IMR-90 (cell line): Measurements from ENCODE around the gene COX19. TPM values are rescaled to one million over a fixed set of nuclear protein-coding genes. Genes with fewer than 3 reads are reported as not detected.

ENCODE experiments used
- ATAC-seq: fragments of 200-7000 bp; cut with Tn5 transposase; 2 replicates; pipeline ENCODE4 v1.9.1; 2020; ENCODE audit warnings: low read depth, mild to moderate bottlenecking, moderate library complexity
- BruUV-seq: library from RNA; stranded (reverse); fragments of 400-500 nt; replicated peaks from 2 replicates; lab custom pipeline; 2021; lab: Mats Ljungman, UMichigan
- CTCF ChIA-PET: fragments of 300-600 bp; formaldehyde crosslinking; extraction: SDS; loops from one replicate; lab custom pipeline; 2021; ENCODE audit warnings: antibody characterized with exemption; lab: Yijun Ruan, JAX
- POLR2A ChIA-PET: fragments of 300-600 bp; sonication (Branson Sonifier 250); formaldehyde crosslinking; loops from one replicate; lab custom pipeline; 2022; ENCODE audit warnings: antibody characterized with exemption; ENCODE audit not compliant: unreplicated experiment; lab: Charles Lee
- DNase-seq: peaks from one replicate; pipeline ENCODE4 v3.0.0; 2013
- H2AFZ ChIP-seq: replicated peaks from 2 replicates; pipeline ENCODE3; 2013; ENCODE audit warnings: low read length, mild to moderate bottlenecking; ENCODE audit not compliant: poor library complexity
- H2AK5ac ChIP-seq: 2 replicates; pipeline ENCODE4 v1.6.1; 2013; ENCODE audit warnings: low read depth, low read length, inconsistent platforms
- H2AK9ac ChIP-seq: replicated peaks from 2 replicates; pipeline ENCODE3; 2013; ENCODE audit warnings: mild to moderate bottlenecking, low read depth, low read length, moderate library complexity; ENCODE audit not compliant: poor library complexity
- H2BK120ac ChIP-seq: 2 replicates; pipeline ENCODE4 v1.6.1; 2013; ENCODE audit warnings: low read depth, low read length, inconsistent platforms
- H2BK15ac ChIP-seq: 3 replicates; pipeline ENCODE4 v1.6.1; 2013; ENCODE audit warnings: low read depth, low read length, inconsistent platforms
- H2BK20ac ChIP-seq: 2 replicates; pipeline ENCODE4 v1.6.1; 2013; ENCODE audit warnings: low read depth, mild to moderate bottlenecking, inconsistent platforms, low read length, moderate library complexity
- H2BK5ac ChIP-seq: 2 replicates; pipeline ENCODE4 v1.6.1; 2013; ENCODE audit warnings: mild to moderate bottlenecking, low read depth, low read length, inconsistent platforms; ENCODE audit not compliant: poor library complexity, severe bottlenecking
- H3K14ac ChIP-seq: replicated peaks from 2 replicates; pipeline ENCODE4 v1.6.1; 2013; ENCODE audit warnings: low read depth, low read length, inconsistent platforms
- H3K18ac ChIP-seq: 2 replicates; pipeline ENCODE4 v1.6.1; 2013; ENCODE audit warnings: low read depth, low read length, control low read depth
- H3K23ac ChIP-seq: 2 replicates; pipeline ENCODE4 v1.6.1; 2013; ENCODE audit warnings: low read depth, low read length, inconsistent platforms
- H3K27ac ChIP-seq: 2 replicates; pipeline ENCODE4 v1.5.1; 2013; ENCODE audit warnings: mild to moderate bottlenecking, control low read depth, low read length; ENCODE audit not compliant: insufficient read depth
- H3K27me3 ChIP-seq: 2 replicates; pipeline ENCODE4 v1.6.1; 2013; ENCODE audit warnings: low read length; ENCODE audit not compliant: control insufficient read depth, insufficient read depth
- H3K36me3 ChIP-seq: 2 replicates; pipeline ENCODE4 v1.6.1; 2013; ENCODE audit warnings: low read length, mixed read lengths; ENCODE audit not compliant: control insufficient read depth, insufficient read depth
- H3K4ac ChIP-seq: 2 replicates; pipeline ENCODE4 v1.6.1; 2013; ENCODE audit warnings: low read depth, low read length, inconsistent platforms
- H3K4me1 ChIP-seq: 2 replicates; pipeline ENCODE4 v1.6.1; 2013; ENCODE audit warnings: low read length, mixed read lengths; ENCODE audit not compliant: control insufficient read depth, insufficient read depth
- H3K4me2 ChIP-seq: 2 replicates; pipeline ENCODE4 v1.6.1; 2013; ENCODE audit warnings: low read depth, mild to moderate bottlenecking, control low read depth, low read length, moderate library complexity
- H3K4me3 ChIP-seq: 2 replicates; pipeline ENCODE4 v1.5.1; 2013; ENCODE audit warnings: low read depth, mild to moderate bottlenecking, control low read depth, low read length, moderate library complexity; ENCODE audit not compliant: insufficient read depth
- H3K56ac ChIP-seq: 2 replicates; pipeline ENCODE4 v1.6.1; 2013; ENCODE audit warnings: low read length, inconsistent platforms; ENCODE audit not compliant: insufficient read depth; ENCODE audit errors: extremely low read depth
- H3K79me1 ChIP-seq, 2 experiments: 2 replicates each; pipeline ENCODE4 v1.6.1; 2013; ENCODE audit warnings: low read length in 2 of 2, inconsistent platforms in 1 of 2, low read depth in 1 of 2
- H3K9ac ChIP-seq: 2 replicates; pipeline ENCODE4 v1.6.1; 2013; ENCODE audit warnings: low read depth, low read length, control low read depth
- H3K9me1 ChIP-seq: 2 replicates; pipeline ENCODE4 v1.6.1; 2013; ENCODE audit warnings: low read length, inconsistent platforms; ENCODE audit not compliant: insufficient read depth
- H3K9me3 ChIP-seq: 2 replicates; pipeline ENCODE4 v1.6.1; 2013; ENCODE audit warnings: low read length; ENCODE audit not compliant: control insufficient read depth, insufficient read depth
- H4K20me1 ChIP-seq: 2 replicates; pipeline ENCODE4 v1.6.1; 2013; ENCODE audit warnings: low read length, inconsistent platforms; ENCODE audit not compliant: insufficient read depth
- H4K5ac ChIP-seq: 2 replicates; pipeline ENCODE4 v1.6.1; 2013; ENCODE audit warnings: mild to moderate bottlenecking, low read depth, low read length, control low read depth
- H4K8ac ChIP-seq, 2 experiments: 2 replicates each; pipeline ENCODE4 v1.6.1; 2013; ENCODE audit warnings: low read depth in 2 of 2, low read length in 2 of 2, control low read depth in 1 of 2, inconsistent platforms in 1 of 2
- H4K91ac ChIP-seq: 2 replicates; pipeline ENCODE4 v1.6.1; 2013; ENCODE audit warnings: low read depth, low read length, inconsistent platforms; ENCODE audit not compliant: insufficient read depth
- BHLHE40 ChIP-seq: fragments of 150-350 bp; IDR thresholded peaks from 2 replicates; pipeline ENCODE4 v1.6.1; 2016; ENCODE audit warnings: mild to moderate bottlenecking, low read depth, low read length
- FOS ChIP-seq: fragments of 150-350 bp; IDR thresholded peaks from 2 replicates; pipeline ENCODE4 v1.6.1; 2016; ENCODE audit warnings: low read depth, low read length
- MAZ ChIP-seq: IDR thresholded peaks from 2 replicates; pipeline ENCODE4 v1.6.1; 2012; ENCODE audit warnings: low read depth, mild to moderate bottlenecking, low read length, improper control_type of control experiment, moderate library complexity, borderline replicate concordance
- MXI1 ChIP-seq: IDR thresholded peaks from 2 replicates; pipeline ENCODE4 v1.6.1; 2012; ENCODE audit warnings: low read depth, mild to moderate bottlenecking, low read length, moderate library complexity, borderline replicate concordance
- USF2 ChIP-seq: fragments of 150-350 bp; IDR thresholded peaks from 2 replicates; pipeline ENCODE4 v1.6.1; 2017; ENCODE audit warnings: mild to moderate bottlenecking, antibody characterized with exemption, low read length, low read depth
- WGBS, 2 experiments: methylation state at CpG; one replicate each; pipeline versions ENCODE4 v1.1.5 to v1.1.7; 2013; ENCODE audit warnings: missing lambda C conversion rate in 2 of 2; ENCODE audit not compliant: insufficient read length in 1 of 2; ENCODE audit errors: extremely low coverage in 2 of 2; 5-methylcytosine and 5-hydroxymethylcytosine counted together
- dilution Hi-C: fragments of 300-500 bp; cut with HindIII; formaldehyde crosslinking; loops from one replicate; pipeline ENCODE4 v1.14.3; 2018; ENCODE audit warnings: low sequenced_read_pairs; ENCODE audit not compliant: unreplicated experiment
- in situ Hi-C: fragments of 300-500 bp; cut with MboI; formaldehyde crosslinking; loops from 3 replicates; pipeline ENCODE4 v1.14.3; 2019; ENCODE audit warnings: low sequenced_read_pairs, inconsistent platforms, mixed read lengths
- intact Hi-C: fragments of 100-400 bp; cut with micrococcal nuclease; formaldehyde crosslinking; loops from 2 replicates; pipeline ENCODE4 v1.10.0; 2022
- polyA plus RNA-seq, 3 experiments: library from polyadenylated mRNA; depleted of rRNA; stranded (reverse); fragments of >200 nt; gene quantifications; 2 replicates each; pipeline ENCODE4 v1.2.3, GENCODE V29; 2012; ENCODE audit warnings: low replicate concordance in 1 of 3
- total RNA-seq: library from RNA; depleted of rRNA; stranded (reverse); fragments of >200 nt; gene quantifications from 2 replicates; pipeline ENCODE4 v1.2.3, GENCODE V29; 2012

Gene COX19
- total and polyA plus RNA-seq, 2 of the 4 experiments (the other 2 are of a cell fraction): 3.9 to 7.3 TPM

GRCh38 chr7:1009747-1010146 lies 34.4 kb upstream of the COX19 start:
- Histone ChIP-seq H3K79me1 (peaks cover 0 to 34% of the 10 kb centered on the region in 2 experiments; a peak in 3 of 4 replicates), H2AK9ac (no peak overlapping the region), H3K27me3 (no peaks in the 10 kb centered on the region), H2BK15ac (no peak overlapping the region), H2BK20ac (no peak overlapping the region), H3K27ac (no peak overlapping the region), H2BK120ac (no peak overlapping the region), H2AK5ac (no peak overlapping the region), H4K8ac (no peak overlapping the region), H3K9me1 (peaks cover 4% of the 10 kb centered on the region), H4K91ac (no peak overlapping the region), H2BK5ac (no peak overlapping the region), H3K9ac (no peak overlapping the region), H3K14ac (no peak overlapping the region), H2AFZ (no peak overlapping the region), H3K4me2 (no peak overlapping the region), H4K5ac (no peak overlapping the region), H3K4me1 (no peaks in the 10 kb centered on the region), H3K9me3 (no peaks in the 10 kb centered on the region), H3K36me3 (peaks cover 23% of the 10 kb centered on the region), H3K4ac (no peak overlapping the region), H4K20me1 (peaks cover 22% of the 10 kb centered on the region), H3K4me3 (no peak overlapping the region), H3K23ac (no peak overlapping the region), H3K56ac (no peak overlapping the region), H3K18ac (no peak overlapping the region)
- POLR2A ChIA-PET: no interaction called here
- no peak for ATAC-seq
- TF ChIP-seq USF2 (no peak), BHLHE40 (no peak), FOS (no peak), MXI1 (no peak), MAZ (no peak)
- intact Hi-C loops: no loop called here
- CTCF ChIA-PET: no interaction called here
- WGBS, 2 experiments: 97% methylated on average over 14 of the region's 22 CpGs; no CpG with 5 or more reads in 1 of the 2 experiments
- dilution Hi-C loops: no loop called here
- in situ Hi-C loops: no loop called here
- BruUV-seq: no TSS peak
- DNase-seq: no peak
